Stimulated activated CD8-positive, alpha-beta memory T cell treated with anti-CD3 and anti-CD28 coated beads, Interleukin-4, amount 100 ng/mL, for 24 hours (primary cell): ENCODE measurements around the gene DVL1.
"Not testable (repeated sequence)": the region's sequence is repeated elsewhere in the genome, so short reads cannot be mapped to it uniquely, and the experiment has no call there.

ENCODE experiments used
- DNase-seq: peaks from one replicate; pipeline ENCODE4 v3.0.0-alpha.2; 2020; ENCODE audit warnings: low read depth

DVL1 gene

DNA sequence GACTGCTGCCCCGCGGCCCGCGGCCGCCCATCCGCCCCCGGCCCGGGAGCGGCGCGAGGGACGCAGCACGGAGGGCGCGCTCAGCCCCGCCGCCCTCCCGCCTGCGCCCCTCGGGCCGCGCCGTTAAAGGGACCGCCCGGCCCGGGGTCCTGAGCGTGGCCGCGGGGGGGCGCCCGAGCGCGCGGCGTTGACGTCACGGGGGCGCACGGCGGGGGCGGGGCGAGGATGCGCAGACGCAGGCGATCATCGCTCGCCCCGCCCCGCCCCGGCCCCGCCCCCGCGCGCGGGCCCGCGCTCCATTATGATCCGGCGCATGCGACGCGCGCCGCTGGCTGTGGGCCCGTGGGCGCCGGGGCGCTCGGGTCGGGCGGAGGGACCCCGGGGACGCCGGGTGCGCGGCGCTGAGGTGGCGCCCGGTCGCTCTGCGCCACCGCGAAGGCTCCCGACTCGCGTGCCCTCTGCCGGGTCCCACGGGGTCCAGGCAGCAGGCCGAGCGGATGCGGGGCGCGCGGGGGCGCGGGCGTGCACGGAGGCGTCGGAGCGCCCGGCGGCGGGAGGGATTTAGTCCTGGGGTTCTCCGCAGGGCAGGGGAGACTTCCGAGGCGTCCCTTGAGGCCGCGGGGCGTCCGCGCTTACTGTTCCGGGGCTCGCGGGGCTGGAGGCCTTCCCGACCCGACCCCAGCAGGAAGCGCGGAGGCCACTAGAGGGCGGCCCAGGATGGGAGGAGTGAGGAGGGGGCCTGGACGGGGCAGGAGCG lies at the start of gene DVL1:
Gene DVL1, minus strand, starts transcription at position 163 of the 757 bp plus-strand sequence. CDS start 353 bp downstream, outside the sequence.
- DNase-seq: peak; percentile 47

DNA sequence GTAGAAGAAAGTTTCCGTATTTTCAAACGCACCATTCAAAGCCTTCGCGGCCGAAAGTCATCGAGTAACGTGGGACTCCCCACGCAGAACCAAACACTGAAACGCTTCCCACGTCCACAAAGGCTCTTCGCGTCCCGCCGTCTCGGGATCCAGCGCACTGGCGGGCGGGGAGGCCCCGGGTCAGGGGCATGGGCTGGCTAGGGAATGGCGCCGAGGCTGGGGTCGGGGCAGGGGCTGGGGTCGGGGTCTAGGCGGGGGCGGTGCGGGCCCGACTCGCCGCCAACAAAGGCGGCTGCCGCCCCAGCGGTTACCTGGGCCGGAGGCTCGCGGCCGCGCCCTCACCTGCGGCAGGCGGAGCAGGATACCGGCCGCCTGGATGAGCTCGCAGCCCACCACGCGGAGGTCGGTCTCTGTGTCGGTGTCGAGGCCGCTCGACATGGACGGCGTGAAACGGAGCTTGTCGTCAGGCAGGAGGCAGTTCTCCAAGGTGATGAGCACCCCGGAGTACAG lies 49.5 kb upstream of the DVL1 start:
- no peak for DNase-seq

DNA sequence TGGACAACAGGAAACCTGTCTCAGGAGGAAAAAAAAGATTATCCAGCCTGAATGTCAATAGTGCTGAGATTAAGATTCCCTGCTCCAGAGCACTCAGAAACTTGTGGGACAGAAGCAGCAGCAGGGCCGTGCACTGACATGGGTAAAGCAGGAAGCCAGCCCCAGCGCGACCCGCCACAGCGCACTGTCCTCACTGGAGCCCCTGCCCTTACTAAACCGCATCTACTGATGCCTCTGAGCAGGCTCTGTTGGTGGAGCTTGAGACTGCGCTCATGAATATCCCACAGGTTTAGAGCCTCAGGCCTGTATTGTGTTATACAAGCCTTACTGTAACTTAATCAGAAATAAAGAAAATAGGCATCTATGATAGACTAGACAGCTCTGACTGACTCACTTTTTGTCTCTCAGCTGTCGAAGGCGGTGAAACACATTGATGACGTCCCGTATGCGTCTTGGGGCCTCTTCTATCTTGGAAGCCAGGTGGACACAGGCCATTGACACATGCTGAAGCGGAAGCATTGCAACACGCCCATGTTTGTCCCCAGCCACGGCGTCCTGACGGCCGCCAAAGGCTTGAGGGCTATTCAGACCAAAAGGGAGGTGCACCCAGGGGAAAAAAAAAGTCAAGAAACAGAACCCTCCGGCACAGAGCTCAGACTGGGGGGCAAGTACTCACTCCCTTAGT lies 48.8 kb upstream of the DVL1 start:
- DNase-seq: no peak

DNA sequence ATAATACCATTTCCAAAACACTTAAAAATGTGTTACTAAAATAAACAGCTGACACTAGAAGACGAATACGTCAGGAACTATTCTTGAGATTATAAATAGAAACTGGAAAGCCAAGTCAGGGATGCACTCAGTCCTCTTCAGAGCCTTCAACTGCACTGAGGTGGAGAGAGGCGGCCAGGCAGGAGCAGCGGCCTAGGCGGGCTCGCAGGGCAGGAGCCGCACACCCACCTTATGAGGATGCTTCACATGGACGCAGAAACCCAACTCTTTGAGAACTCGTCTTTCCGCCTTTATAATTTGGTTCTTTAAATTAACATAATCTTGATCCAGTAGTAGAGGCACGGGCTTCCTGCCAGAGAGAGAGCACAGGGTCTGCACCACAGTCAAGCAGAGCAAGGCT lies 45.9 kb upstream of the DVL1 start:
- no peak for DNase-seq

DNA sequence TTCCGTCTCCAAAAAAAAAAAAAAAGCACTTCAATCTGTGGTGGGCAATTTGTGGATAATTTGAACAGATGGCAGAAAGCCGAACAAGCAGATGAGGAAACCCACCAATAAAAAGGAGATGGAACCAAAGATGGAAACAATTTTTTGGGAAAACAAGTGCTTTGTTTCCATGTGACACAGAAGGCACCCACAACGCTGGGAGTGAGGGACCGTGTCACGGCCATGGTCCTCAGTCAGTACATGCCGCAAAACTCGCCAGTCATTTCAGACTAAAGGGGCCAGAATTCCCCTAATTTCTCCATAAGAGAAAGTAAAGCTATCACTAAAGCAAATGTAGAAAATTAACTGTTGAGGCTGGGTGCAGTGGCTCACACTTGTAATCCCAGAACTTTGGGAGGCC lies 44.9 kb upstream of the DVL1 start:
- DNase-seq: no peak

DNA sequence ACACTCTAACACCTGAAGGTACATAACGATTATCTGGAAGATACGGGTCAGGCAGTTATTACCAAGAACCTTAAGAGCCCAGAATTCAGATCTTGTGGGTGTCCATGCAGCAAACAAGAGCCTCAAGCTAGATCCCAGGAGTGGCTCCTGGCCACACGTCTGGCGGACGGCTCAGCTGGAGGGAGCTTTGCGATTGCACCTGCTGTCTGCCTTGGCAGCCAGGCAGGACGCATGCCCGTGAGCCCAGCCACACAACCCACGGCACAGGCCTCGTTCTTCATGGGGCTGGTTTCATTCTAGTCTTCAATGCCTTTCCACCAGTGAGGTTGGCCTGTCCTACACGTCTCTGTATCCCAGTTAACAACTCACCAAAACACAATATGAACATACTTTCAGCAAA lies 44.2 kb upstream of the DVL1 start:
- no peak for DNase-seq

DNA sequence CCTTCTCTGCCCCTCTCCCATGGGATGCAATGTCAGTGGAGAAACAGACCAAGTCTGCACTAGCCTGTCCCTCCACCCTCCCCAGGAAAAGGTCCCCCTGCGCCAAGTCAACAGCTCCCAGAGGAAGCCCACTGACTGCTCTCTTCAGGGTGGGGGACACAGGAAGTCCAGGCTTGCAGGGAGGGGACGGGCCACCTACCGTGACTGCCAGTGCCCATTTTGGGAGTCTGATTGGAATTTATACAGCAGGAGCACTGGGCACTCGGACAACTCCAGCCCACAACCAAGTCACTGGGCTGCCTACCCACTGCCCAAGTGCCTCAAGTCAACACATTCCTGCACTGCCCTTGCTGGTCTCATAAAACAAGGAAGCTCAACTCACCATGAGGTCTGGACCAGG lies 43.8 kb upstream of the DVL1 start:
- DNase-seq: no peak

DNA sequence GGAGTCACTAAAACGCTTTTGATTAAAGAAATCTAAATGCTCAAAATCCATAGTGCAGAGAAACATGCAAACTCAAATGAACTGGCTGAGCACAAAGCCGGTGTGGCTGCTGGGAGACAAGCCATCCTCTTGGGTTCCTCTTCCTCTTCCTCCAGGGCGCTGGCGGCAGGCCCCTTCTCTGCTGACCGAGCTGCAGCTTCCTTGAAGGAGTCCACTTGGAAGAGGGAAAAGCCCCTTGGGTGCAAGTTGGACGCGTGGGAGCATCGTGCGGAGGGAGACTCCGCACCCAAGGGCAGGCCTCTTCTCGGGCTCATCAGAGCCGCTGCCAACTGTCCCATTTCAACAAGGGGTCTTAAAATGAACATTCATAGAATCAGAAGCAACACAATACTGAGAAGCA lies 42.0 kb upstream of the DVL1 start:
- no peak for DNase-seq

DNA sequence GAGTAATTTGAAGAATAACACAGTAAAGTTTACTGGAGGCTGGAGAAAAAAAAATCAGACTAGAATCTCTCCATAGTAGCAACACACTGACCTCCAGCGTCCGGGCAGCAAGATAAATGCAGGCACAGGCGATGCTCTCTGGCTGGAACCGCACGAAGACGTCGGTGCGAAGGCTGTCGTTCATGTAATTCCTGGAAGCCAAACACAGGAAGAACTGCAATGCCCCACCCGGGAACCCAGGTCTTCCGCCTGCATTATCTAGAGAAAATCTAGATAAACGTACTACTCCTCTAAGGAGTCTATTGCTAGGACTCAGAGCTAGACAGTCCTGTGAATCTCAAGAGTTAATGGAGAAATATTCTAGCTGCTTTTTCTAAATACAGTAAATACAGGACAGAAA lies 41.5 kb upstream of the DVL1 start:
- DNase-seq: no peak

DNA sequence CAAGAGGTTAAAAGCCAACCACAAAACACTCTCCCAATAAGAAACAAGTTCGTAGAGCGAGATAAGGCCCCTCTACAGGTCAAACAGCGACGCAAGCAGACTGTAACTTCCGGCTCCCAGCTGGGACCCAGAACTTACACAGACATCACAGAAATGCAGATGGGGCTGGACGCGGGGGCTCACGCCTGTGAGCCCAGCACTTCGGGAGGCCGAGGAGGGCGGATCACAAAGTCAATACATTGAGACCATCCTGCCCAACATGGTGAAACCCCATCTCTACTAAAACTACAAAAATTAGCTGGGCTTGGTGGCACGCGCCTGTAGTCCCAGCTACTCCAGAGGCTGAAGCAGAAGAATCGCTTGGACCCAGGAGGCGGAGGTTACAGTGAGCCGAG lies 38.9 kb upstream of the DVL1 start:
- no peak for DNase-seq

DNA sequence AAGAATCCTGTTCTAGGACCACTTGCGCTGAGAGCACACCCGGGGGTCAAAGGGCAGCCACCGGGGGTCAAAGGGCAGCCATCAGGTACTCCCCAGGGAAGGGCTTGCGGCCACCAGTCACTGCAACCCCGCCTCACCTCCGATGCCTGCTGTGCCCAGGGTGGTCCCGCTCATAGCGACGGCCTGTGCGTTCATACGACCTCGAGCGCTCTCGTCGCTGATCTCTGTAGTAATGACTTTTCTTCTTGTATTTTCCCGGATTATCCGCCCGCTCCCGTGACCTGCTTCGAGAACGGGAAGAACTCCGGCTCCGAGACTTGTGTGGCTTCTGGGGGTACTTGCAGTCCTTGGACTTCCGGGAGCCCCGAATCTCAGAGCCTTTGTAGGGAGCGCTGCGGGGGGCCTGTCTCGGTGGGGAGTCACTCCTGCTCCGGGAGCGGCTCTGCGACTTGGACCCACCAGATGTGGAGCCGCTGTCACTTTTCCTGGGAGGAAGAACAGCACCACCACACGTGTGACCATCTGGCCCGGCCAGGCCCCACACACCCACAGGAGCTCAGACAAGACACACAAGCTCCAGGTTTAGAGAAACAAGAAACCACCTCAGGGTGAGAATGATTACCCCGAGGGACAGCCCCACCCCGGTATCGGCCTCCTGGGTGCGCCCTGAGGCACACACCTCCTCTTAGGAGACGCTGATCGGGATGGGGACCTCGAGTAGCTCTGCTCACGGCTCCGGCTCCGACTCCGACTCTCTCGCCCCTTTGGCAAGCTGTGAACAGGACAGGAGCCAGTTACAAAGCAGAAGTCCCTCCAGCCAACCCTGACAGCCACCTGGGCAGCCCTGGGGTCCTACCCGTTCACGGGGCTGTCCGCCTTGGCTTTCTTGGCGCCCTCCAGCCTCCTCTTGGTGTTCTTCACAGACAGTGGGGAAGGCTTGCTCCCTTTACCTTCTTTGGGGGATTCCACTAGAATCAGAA lies 38.2 kb upstream of the DVL1 start:
- DNase-seq: no peak

DNA sequence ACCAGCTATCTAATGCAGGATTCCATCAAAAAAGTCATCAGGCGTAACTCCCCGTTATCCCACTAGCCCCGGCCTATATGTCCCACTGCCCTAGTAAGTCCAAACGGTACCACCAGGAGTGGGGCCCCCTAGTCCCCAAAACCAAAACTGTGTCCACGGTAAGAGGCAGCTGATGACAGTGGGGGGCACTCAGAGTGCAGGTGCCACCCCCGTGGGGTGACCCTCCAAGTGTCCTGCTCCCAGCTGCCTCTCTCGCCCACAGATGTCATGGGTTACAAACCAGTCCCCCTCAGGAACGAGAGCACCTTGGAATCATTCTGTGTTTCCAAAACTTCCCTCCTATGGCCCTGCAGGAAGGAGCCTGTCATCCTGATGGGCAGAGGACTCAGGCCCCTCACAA lies 36.7 kb upstream of the DVL1 start:
- no peak for DNase-seq

DNA sequence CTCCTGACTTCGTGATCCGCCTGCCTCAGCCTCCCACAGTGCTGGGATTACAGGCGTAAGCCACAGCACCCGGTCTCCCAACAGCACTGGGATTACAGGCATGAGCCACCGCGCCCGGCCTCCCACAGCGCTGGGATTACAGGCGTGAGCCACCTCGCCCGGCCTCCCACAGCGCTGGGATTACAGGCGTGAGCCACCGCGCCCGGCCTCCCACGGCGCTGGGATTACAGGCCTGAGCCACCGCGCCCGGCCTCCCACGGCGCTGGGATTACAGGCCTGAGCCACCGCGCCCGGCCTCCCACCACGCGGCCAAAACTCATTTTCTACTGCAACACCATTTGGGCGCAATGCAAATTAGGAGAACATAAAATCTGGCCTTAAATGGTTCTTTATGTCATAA lies 36.1 kb upstream of the DVL1 start:
- DNase-seq: not testable (repeated sequence)

DNA sequence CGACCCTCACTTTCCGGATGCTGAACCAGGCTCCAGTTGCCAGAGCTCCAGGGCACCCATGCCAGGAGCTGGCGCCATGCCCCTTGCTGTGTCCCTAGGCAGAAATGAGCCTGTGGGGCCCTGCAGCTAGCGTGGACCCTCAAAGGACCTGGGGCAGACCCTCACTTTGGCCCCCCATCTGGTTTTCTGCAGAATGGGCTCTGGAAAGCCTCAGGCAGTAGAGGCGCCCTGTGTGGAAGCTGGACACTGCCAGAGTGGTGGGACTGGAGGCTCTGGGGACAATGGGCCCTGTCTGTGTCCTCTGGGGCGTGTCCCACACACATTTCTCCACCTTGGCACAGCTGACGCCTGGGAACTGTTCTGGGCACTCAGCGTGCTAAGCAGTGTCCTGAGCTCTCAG lies 32.1 kb upstream of the DVL1 start:
- DNase-seq: no peak

DNA sequence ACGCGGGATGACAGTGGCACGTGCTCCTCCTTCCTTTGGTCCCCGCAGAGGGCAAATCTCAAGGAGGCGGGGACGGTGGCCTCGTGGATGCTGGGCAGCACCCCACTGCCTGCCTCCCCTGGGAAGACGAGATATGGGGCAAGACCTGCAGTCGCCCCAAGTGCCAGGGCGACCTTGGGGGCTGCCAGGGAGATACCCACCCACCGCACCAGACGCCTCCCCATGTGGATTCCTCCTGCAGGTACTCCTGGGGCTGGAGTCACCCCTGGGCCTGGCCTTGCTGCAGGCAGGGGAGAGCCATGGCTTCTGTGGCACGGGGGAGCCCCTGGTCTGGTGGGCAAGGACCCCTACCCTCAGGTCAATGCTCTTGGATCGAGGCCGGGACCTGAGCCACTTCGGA lies 31.6 kb upstream of the DVL1 start:
- DNase-seq: no peak

DNA sequence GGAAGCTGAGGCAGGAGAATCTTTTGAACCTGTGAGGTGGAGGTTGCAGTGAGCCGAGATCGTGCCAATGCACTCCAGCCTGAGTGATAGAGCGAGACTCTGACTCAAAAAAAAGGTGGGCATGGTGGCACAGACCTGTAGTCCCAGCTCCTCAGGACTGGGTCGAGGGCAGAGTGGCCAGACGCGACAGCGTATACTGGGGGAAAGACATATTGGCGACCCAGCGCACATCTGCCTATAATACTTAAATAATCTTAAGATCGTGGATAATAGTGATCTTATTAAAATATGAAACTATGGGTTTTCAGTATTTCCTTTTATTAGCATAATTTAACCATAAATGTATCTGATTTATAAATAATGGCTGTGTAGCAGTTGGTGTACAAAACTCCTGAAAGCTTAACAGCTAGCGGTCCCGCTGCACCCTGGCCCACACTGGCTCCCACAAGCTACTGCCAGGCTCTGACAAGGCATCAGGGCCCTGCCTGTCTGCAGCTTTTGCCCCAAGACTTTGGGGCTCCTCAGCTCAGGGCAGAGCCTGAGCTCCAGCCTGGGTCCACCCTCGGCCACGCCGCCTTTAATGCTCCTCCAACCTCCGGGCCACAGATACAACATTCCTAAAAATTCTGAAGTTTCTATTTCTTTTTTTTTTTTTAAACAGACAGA lies 28.5 kb upstream of the DVL1 start:
- no peak for DNase-seq

DNA sequence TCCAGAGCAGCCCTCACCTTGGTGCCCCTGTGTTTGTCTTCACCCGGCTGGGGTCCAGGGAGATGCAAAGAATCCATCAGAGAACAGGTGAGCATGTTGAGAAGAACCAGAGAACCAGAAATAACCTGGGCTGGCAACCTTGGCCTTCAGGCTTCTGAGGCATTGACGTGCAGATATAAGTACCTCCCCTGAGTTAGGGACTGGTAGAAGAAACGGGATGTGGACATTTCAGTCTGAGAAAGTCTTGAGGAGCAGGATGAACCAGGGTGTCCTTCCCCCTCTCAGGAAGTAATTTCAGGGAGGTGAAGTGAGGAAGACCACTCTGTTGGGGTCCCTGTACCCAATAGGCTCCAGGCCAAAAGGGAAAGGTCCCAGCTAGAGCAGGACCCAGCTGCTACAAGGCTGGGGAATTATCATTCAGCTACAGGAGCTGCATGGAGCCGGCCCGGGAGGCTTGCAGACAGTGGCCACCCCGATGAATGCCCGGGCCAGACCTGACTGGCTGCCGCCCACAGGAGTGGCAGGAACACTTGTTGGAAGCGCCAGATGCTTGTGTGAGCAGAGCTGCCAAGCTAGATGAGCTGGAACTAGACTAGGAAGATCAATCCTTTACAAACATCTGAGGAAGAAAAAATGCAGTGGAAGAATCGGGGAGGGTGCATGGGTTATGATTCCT lies 27.5 kb upstream of the DVL1 start:
- no peak for DNase-seq

DNA sequence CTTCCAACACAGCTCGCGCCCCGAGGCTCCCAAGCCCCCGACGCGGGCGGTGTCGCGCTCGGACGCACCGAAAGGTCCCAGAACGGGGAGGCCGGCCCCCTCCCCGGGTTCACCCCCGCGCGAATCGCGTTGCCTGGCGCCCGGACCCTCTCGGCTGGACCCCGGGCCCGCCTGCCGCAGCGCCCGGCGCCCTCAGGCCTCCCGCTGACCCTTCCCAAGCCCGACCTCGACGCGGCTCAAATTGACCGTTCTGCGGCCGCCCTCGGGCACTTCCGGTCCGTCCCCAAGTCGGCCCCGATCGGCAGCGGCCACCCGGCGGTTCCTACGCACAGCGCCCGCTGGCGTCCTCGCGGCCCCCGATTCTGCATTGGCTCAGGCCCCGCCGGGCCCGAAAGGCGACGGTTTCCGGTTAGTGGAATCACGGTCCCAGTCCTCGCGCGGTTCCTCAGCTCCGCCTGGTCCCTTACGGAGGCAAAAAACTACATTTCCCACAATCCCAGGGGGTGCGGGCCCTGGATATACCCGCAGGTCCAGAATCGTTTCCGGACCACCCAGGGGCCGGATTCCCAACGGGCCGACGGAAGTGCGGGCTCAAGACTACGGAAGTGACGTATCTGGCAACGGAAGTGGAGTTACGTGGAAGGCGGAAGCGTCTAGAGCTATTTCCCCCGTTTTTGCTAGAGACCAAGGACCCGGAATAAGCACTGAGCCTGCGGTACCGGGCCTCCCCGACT lies 25.9 kb upstream of the DVL1 start, which contains the start of gene AURKAIP1:
Gene AURKAIP1, minus strand, starts transcription at position 279 of the 734 bp plus-strand sequence. CDS start 451 bp downstream, outside the sequence.
- peak; percentile 92 for DNase-seq

DNA sequence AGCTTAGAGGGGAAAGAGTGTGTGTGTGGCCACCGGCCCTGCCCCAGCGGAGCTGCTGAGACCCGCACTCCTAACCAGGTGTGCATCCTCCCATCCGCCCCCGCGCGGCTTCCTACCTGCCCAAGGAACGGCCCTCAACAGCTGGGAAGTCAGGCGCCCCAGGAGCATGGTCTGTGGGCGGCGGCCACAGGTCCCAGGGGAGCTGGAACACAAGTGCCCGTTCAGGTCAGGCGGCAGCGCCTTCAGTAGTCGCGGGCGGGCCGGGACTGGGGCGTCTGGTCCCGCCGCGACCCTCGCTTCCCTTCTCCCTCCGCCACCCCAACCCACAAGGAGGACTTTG lies 25.3 kb upstream of the DVL1 start:
- no peak for DNase-seq

DNA sequence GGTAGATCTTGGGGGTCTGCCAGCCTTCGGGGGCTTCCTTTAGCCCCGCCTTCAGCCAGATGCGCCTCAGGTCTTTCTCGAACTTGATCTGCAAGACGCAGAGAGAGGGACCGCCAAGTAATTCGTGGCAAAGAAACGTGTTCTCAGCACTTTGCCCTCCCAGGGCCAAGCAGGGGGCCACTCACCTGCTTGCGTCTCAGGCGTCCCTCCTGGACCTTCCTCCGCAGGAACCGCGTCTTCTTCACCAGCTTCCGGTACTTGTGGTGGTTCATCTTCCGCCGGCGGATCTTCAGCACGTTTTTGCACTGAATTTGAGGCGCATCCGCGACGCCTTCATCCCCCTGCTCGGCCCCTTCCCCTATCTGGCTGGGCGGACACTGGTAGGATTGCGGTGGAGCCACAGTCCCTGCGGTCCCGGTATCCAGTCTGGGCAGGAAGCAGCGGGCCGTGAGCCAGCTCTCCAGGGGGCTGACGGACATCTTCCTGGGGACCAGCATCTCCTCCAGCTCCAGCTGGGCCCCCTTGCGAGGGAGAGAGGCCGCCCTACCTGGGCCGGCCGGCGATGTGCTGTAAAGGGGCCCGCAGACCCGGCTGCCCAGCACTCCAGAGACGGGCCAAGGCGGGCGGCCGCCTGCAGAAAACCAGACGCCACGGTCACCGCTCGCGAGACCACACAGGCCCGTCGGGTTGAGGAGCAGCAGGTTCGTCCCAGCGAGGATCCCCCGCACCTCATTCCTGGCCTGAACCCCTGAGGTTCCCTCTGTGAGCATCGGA lies 24.8 kb upstream of the DVL1 start:
- DNase-seq: no peak
